ENCODE results near the gene NALF2.

NALF2 gene

GRCh38 chrX:69503782-69504625, at the start of gene NALF2:
Gene NALF2, plus strand, starts transcription at chrX:69504326. Its CDS starts 957 bp downstream, at chrX:69505283.
- no peak for DNase-seq

- no peak for DNase-seq
Observed at GRCh38 chrX:69457756-69458155, 46.4 kb upstream of the NALF2 start.

- DNase-seq, result no peak
Observed at GRCh38 chrX:69466546-69466945, 37.6 kb upstream of the NALF2 start.

- no peak for DNase-seq
Observed at GRCh38 chrX:69469975-69470374, 34.2 kb upstream of the NALF2 start.

GRCh38 chrX:69489625-69490024, 14.5 kb upstream of the NALF2 start:
- no peak for DNase-seq

- DNase-seq, result no peak
Observed at GRCh38 chrX:69493193-69493592, 10.9 kb upstream of the NALF2 start.

- DNase-seq, result no peak
Observed at GRCh38 chrX:69493766-69494165, 10.4 kb upstream of the NALF2 start.

GRCh38 chrX:69496183-69496582, 7.9 kb upstream of the NALF2 start:
- DNase-seq, result no peak

- DNase-seq, result no peak
Observed at GRCh38 chrX:69501429-69501828, 2.7 kb upstream of the NALF2 start.

- peak; percentile 3 for DNase-seq
Observed at GRCh38 chrX:69503228-69503781, 821 bp upstream of the NALF2 start.

- no peak for DNase-seq
Observed at GRCh38 chrX:69504626-69505612, 793 bp downstream of the NALF2 start.

GRCh38 chrX:69505772-69506616, 1.9 kb downstream of the NALF2 start:
- no peak for DNase-seq

- DNase-seq, result no peak
Observed at GRCh38 chrX:69506617-69507499, 2.7 kb downstream of the NALF2 start.

GRCh38 chrX:69507500-69507789, 3.3 kb downstream of the NALF2 start:
- DNase-seq, result no peak

GRCh38 chrX:69508610-69509009, 4.5 kb downstream of the NALF2 start:
- DNase-seq, result no peak

GRCh38 chrX:69510137-69510715, 6.1 kb downstream of the NALF2 start:
- DNase-seq, result no peak

GRCh38 chrX:69510914-69511513, 6.9 kb downstream of the NALF2 start:
- DNase-seq, result no peak

- DNase-seq, result no peak
Observed at GRCh38 chrX:69522052-69522451, 17.9 kb downstream of the NALF2 start.

GRCh38 chrX:69523314-69523713, 19.2 kb downstream of the NALF2 start:
- DNase-seq, result no peak

GRCh38 chrX:69524781-69525363, 20.7 kb downstream of the NALF2 start:
- DNase-seq, result no peak

All from NCI-H1048 (cell line).